ENCODE results near the gene SREBF1. TPM values are rescaled to one million over a fixed set of nuclear protein-coding genes. Genes with fewer than 3 reads are reported as not detected.

Gene SREBF1
- polyA plus RNA-seq, 3 donors: 7.6 to 35.9 (median 10.5) TPM

- intact Hi-C loops (cut with micrococcal nuclease): no loop called here
- no peak for DNase-seq
These were observed 47.9 kb upstream of the SREBF1 start for GRCh38 chr17:17884391-17885357.

GRCh38 chr17:17883801-17884200 lies 47.0 kb upstream of the SREBF1 start:
- Mint-ChIP-seq H3K36me3 (peaks cover 76 to 79% of the 10 kb centered on the region in 2 donors), H3K27ac (no peak overlapping the region), H3K27me3 (ENCODE audit: low read depth in 3 of 3) (no peaks in the 10 kb centered on the region), H3K4me1 (no peaks in the 10 kb centered on the region), H3K4me3 (no peak overlapping the region), H3K9me3 (no peaks in the 10 kb centered on the region)
- peaks cover 61 to 92% of the 10 kb centered on the region in 2 donors for H3K36me3 ChIP-seq (replicated peaks in 1 of 2; ENCODE audit: control insufficient read depth in 1 of 2, insufficient read depth in 2 of 2, low read length in 2 of 2)
- H3K79me2 ChIP-seq (ENCODE audit: insufficient read depth, low read length): no peaks in the 10 kb centered on the region
- H3K4me3 ChIP-seq (replicated peaks in 1 of 3; ENCODE audit: low read depth in 2 of 3, low read length in 3 of 3): no peak overlapping the region
- no peak overlapping the region for H3K27ac ChIP-seq (ENCODE audit: low read depth in 1 of 2, low read length in 2 of 2)
- no peak overlapping the region for H3K9ac ChIP-seq (ENCODE audit: insufficient read depth, low read length, poor library complexity, severe bottlenecking)
- no peak for TF ChIP-seq CTCF (IDR thresholded peaks at IDR 0.05)
- intact Hi-C loops (cut with micrococcal nuclease): no loop called here
- H4K20me1 ChIP-seq (ENCODE audit: insufficient read depth, low read length): no peaks in the 10 kb centered on the region
- H3K9me3 ChIP-seq (replicated peaks in 1 of 2; ENCODE audit: control insufficient read depth in 1 of 2, insufficient read depth in 1 of 2, low read length in 2 of 2): no peaks in the 10 kb centered on the region
- no peak overlapping the region for H3K4me2 ChIP-seq (replicated peaks; ENCODE audit: extremely low read depth, low read length, poor library complexity, severe bottlenecking)
- no peaks in the 10 kb centered on the region for H3K4me1 ChIP-seq (ENCODE audit: control insufficient read depth in 1 of 2, insufficient read depth in 2 of 2, low read length in 2 of 2)
- no peaks in the 10 kb centered on the region for H3K27me3 ChIP-seq (ENCODE audit: control insufficient read depth in 2 of 2, insufficient read depth in 2 of 2, low read length in 2 of 2)
- no peak overlapping the region for H2AFZ ChIP-seq (ENCODE audit: insufficient read depth, low read depth, low read length, poor library complexity, severe bottlenecking)
- WGBS (ENCODE audit: insufficient coverage): 100% methylated on average over 2 of the region's 3 CpGs
- no peak for DNase-seq

More at GRCh38 chr17:17884391-17885357, 47.9 kb upstream of the SREBF1 start:
- no peaks in the 10 kb centered on the region for H3K9me3 ChIP-seq (replicated peaks in 1 of 2; ENCODE audit: control insufficient read depth in 1 of 2, insufficient read depth in 1 of 2, low read length in 2 of 2)
- H4K20me1 ChIP-seq (ENCODE audit: insufficient read depth, low read length): no peaks in the 10 kb centered on the region
- H3K4me3 Mint-ChIP-seq: no peak overlapping the region
- no peak overlapping the region for H3K9ac ChIP-seq (ENCODE audit: insufficient read depth, low read length, poor library complexity, severe bottlenecking)
- peaks cover 71 to 72% of the 10 kb centered on the region in 2 donors for H3K36me3 Mint-ChIP-seq
- no peaks in the 10 kb centered on the region for H3K79me2 ChIP-seq (ENCODE audit: insufficient read depth, low read length)
- H3K36me3 ChIP-seq (replicated peaks in 1 of 2; ENCODE audit: control insufficient read depth in 1 of 2, insufficient read depth in 2 of 2, low read length in 2 of 2): peaks cover 57 to 92% of the 10 kb centered on the region in 2 donors
- H3K9me3 Mint-ChIP-seq: no peaks in the 10 kb centered on the region
- 100% methylated on average over 9 of the region's 16 CpGs for WGBS (ENCODE audit: insufficient coverage)
- H3K4me1 ChIP-seq (ENCODE audit: control insufficient read depth in 1 of 2, insufficient read depth in 2 of 2, low read length in 2 of 2): no peaks in the 10 kb centered on the region
- H3K4me1 Mint-ChIP-seq: no peaks in the 10 kb centered on the region
- TF ChIP-seq CTCF (IDR thresholded peaks at IDR 0.05): no peak
- H3K27ac Mint-ChIP-seq: no peak overlapping the region
- H3K4me2 ChIP-seq (replicated peaks; ENCODE audit: extremely low read depth, low read length, poor library complexity, severe bottlenecking): no peak overlapping the region
- no peaks in the 10 kb centered on the region for H3K27me3 ChIP-seq (ENCODE audit: control insufficient read depth in 2 of 2, insufficient read depth in 2 of 2, low read length in 2 of 2)
- no peak overlapping the region for H3K27ac ChIP-seq (ENCODE audit: low read depth in 1 of 2, low read length in 2 of 2)
- no peak overlapping the region for H2AFZ ChIP-seq (ENCODE audit: insufficient read depth, low read depth, low read length, poor library complexity, severe bottlenecking)
- no peak overlapping the region for H3K4me3 ChIP-seq (replicated peaks in 1 of 3; ENCODE audit: low read depth in 2 of 3, low read length in 3 of 3)
- no peaks in the 10 kb centered on the region for H3K27me3 Mint-ChIP-seq (ENCODE audit: low read depth in 3 of 3)

Measured in CD14-positive monocyte (primary cell).